Activated CD4-positive, alpha-beta T cell treated with anti-CD3 and anti-CD28 coated beads, Interleukin-2, amount 10 ng/mL, durations not matched to agents 7 days and 5 days (primary cell): ENCODE data around the gene FBXO38. TPM values are rescaled to one million over a fixed set of nuclear protein-coding genes. Genes with fewer than 3 reads are reported as not detected.

Experiments
- CTCF ChIA-PET: fragments of 350-600 bp; sonication (Branson Sonifier 250); formaldehyde crosslinking; loops from one replicate; lab custom pipeline; 2021; ENCODE audit warnings: antibody characterized with exemption; lab: Charles Lee
- POLR2A ChIA-PET: fragments of 350-600 bp; sonication (Branson Sonifier 250); formaldehyde crosslinking; loops from one replicate; lab custom pipeline; 2021; ENCODE audit warnings: antibody characterized with exemption; lab: Charles Lee
- DNase-seq: peaks from one replicate; pipeline ENCODE4 v3.0.0-alpha.2; 2020
- H3K27ac Mint-ChIP-seq: one replicate; pipeline ENCODE4 v1.8.0; 2021; ENCODE audit warnings: mild to moderate bottlenecking, moderate library complexity, mixed read lengths
- H3K27me3 Mint-ChIP-seq: one replicate; pipeline ENCODE4 v1.8.0; 2021; ENCODE audit warnings: mixed read lengths
- H3K36me3 Mint-ChIP-seq: one replicate; pipeline ENCODE4 v1.8.0; 2021; ENCODE audit warnings: low read depth, mixed read lengths
- H3K4me1 Mint-ChIP-seq: one replicate; pipeline ENCODE4 v1.8.0; 2021; ENCODE audit warnings: mixed read lengths
- H3K4me3 Mint-ChIP-seq: one replicate; pipeline ENCODE4 v1.8.0; 2021; ENCODE audit warnings: mild to moderate bottlenecking, moderate library complexity, mixed read lengths
- H3K9me3 Mint-ChIP-seq: one replicate; pipeline ENCODE4 v1.8.0; 2021; ENCODE audit warnings: mixed read lengths
- total RNA-seq, 2 experiments: library from RNA; stranded (reverse); gene quantifications; one replicate each; pipeline ENCODE4 v1.2.3, GENCODE V29; 2021

FBXO38 gene
- total RNA-seq, 2 experiments from 2014 or later = 48.5 to 53.1 TPM

DNA sequence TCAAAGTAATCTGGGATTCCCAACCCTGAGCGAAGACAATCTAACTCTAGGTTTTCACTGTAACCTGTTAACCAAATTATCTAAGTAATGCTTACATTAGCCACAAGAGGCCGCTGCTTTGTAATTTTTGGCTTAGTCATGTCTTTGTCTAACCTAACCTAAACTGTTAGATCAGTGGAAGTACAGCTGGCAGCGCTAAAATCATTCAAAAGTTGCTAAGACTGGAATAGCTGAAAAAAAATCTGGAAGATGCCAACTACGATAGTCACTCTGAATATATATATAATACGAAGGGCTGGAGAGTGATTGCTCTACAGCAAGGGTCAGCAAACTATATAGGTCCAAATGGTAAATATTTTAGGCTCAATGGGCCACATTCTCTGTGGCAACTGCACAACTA, 60.2 kb downstream of the FBXO38 start:
- CTCF ChIA-PET = interaction anchor here (0.9 to 6.2 kb wide), 5 partner anchors 12 to 287 kb away, joined by 3 to 35 read pairs (median 3); no protein-coding TSS in a partner anchor
- Mint-ChIP-seq H3K4me1 (no peaks in the 10 kb centered on the region), H3K27me3 (no peaks in the 10 kb centered on the region), H3K27ac (no peak overlapping the region), H3K4me3 (no peak overlapping the region), H3K9me3 (no peaks in the 10 kb centered on the region), H3K36me3 (peaks cover 20% of the 10 kb centered on the region)
- POLR2A ChIA-PET = no interaction called here
- DNase-seq = peak; percentile 70

GRCh38 chr5:148445578-148445977, 61.8 kb downstream of the FBXO38 start:
- H3K9me3 Mint-ChIP-seq = no peaks in the 10 kb centered on the region
- CTCF ChIA-PET = no interaction called here
- no peak overlapping the region for H3K4me3 Mint-ChIP-seq
- H3K27me3 Mint-ChIP-seq = no peaks in the 10 kb centered on the region
- POLR2A ChIA-PET = no interaction called here
- no peaks in the 10 kb centered on the region for H3K4me1 Mint-ChIP-seq
- no peak for DNase-seq
- H3K27ac Mint-ChIP-seq = no peak overlapping the region
- peaks cover 10% of the 10 kb centered on the region for H3K36me3 Mint-ChIP-seq

DNA sequence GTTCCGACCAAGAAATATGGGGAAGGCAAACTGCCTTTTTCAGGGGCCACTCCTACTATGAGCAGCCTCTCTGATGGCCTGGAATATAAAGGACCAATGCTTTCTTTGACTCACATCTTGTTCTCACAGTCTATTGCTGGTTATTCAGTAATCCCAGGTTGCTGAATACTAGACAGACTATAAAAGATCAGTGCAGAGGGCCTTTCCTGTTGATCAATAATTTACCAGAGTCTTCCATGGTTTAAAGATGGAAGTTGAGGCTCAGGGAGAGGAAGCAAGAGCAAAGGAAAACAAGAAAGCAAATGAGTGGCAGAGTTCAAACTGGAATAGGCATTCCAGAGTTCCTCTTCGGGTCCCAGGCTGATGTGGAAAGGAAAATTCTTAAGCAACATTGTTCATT, 62.9 kb downstream of the FBXO38 start:
- H3K27me3 Mint-ChIP-seq = no peaks in the 10 kb centered on the region
- H3K4me3 Mint-ChIP-seq = no peak overlapping the region
- H3K36me3 Mint-ChIP-seq = peaks cover 7% of the 10 kb centered on the region
- no peaks in the 10 kb centered on the region for H3K4me1 Mint-ChIP-seq
- no peaks in the 10 kb centered on the region for H3K9me3 Mint-ChIP-seq
- H3K27ac Mint-ChIP-seq = no peak overlapping the region
- POLR2A ChIA-PET = no interaction called here
- CTCF ChIA-PET = no interaction called here
- DNase-seq = no peak

DNA sequence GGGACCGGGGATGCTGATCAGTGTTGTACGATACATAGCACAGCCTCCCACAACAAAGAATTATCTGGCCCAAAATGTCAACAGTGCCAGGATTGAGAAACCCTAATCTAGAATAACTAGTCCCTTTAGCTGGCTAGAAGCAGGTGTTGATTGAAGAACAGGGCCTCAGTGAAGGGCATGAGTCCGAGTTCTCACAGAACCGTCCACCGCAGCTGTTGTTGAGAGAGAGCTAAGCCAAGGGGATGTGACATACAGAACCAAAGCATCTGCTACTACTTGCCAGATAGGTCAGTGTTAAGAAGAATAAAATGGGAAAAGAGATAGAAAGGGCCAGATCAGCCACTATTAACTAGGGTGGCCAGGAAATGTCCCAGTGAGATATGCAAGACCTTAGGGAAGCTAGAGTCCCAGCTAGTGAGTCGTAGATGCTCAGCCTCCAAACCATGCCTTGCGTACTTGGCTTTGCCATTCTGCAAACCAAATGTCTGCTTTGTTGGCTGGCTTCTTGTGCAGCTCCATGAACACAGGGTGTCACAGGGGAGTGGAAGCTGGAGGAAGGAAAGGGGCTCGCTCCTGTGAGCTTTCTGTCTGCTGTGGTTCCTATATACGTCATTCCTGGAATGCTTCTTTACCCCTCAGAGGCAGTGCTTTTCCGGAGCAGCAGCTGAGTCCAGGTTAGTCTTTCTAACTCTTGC, 68.9 kb downstream of the FBXO38 start:
- Mint-ChIP-seq H3K36me3 (no peaks in the 10 kb centered on the region), H3K4me1 (no peaks in the 10 kb centered on the region), H3K4me3 (no peak overlapping the region), H3K27ac (no peak overlapping the region), H3K9me3 (no peaks in the 10 kb centered on the region), H3K27me3 (no peaks in the 10 kb centered on the region)
- no peak for DNase-seq
- ChIA-PET CTCF (interaction anchor here (1.9 kb wide), 1 partner anchor 12 kb away, joined by 6 read pairs; no protein-coding TSS in a partner anchor), POLR2A (no interaction called here)

- H3K4me3 Mint-ChIP-seq = no peak overlapping the region
- H3K4me1 Mint-ChIP-seq = no peaks in the 10 kb centered on the region
- H3K27me3 Mint-ChIP-seq = peaks cover 9% of the 10 kb centered on the region
- ChIA-PET CTCF (interaction anchor here (0.6 kb wide), 1 partner anchor 821 kb away, joined by 3 read pairs; no protein-coding TSS in a partner anchor), POLR2A (no interaction called here)
- no peak for DNase-seq
- H3K36me3 Mint-ChIP-seq = no peaks in the 10 kb centered on the region
- H3K27ac Mint-ChIP-seq = no peak overlapping the region
- H3K9me3 Mint-ChIP-seq = no peaks in the 10 kb centered on the region
Measured at GRCh38 chr5:148454576-148454975, 70.8 kb downstream of the FBXO38 start.

GRCh38 chr5:148455185-148455584, 71.4 kb downstream of the FBXO38 start:
- Mint-ChIP-seq H3K4me1 (no peaks in the 10 kb centered on the region), H3K27ac (no peak overlapping the region), H3K36me3 (no peaks in the 10 kb centered on the region), H3K4me3 (no peak overlapping the region), H3K9me3 (no peaks in the 10 kb centered on the region), H3K27me3 (peaks cover 15% of the 10 kb centered on the region)
- ChIA-PET POLR2A (no interaction called here), CTCF (no interaction called here)
- DNase-seq = no peak

- Mint-ChIP-seq H3K4me1 (no peaks in the 10 kb centered on the region), H3K27me3 (peaks cover 24% of the 10 kb centered on the region), H3K36me3 (no peaks in the 10 kb centered on the region), H3K4me3 (no peak overlapping the region), H3K9me3 (no peaks in the 10 kb centered on the region), H3K27ac (no peak overlapping the region)
- DNase-seq = no peak
- ChIA-PET CTCF (no interaction called here), POLR2A (no interaction called here)
Measured at GRCh38 chr5:148457183-148457620, 73.4 kb downstream of the FBXO38 start.

DNA sequence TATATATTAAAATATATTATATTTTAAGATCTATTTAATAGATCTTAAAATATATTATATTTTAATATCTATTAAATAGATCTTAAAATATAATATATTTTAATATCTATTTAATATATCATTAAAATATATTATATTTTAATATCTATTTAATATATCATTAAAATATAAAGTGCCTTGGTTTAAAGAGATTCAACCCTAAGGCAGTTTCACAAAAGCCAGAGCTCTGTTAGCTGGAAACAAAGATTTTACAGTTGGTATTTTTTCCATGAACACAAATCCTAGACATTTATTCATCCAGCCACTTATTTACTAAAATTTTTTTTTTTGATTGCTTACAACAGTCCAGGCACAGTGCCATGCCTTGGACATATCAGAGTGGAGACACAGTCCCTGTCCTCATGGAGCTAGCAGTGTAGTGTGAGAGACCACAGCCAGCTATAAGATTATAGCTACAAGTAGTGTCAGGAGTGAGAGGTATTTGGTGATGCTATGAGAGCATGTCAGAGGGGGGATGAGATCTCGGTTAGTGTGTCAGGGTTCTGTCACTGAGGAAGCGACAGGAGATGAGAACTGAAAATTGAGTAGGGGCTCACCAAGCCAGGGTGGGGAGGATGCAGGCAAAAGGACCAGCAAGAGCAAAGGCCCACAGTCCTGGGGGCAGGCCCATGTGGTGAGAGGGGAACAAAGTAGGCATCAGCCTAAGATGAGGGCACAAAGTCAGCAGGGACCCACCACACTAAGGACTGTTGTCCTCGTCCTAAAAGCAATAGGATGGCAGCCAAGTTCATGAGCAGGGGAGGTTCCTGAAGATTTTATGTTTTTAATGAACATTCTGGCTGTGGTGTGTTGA, 74.5 kb downstream of the FBXO38 start:
- CTCF ChIA-PET = no interaction called here
- Mint-ChIP-seq H3K27me3 (peaks cover 24% of the 10 kb centered on the region), H3K36me3 (no peaks in the 10 kb centered on the region), H3K27ac (no peak overlapping the region), H3K4me3 (no peak overlapping the region), H3K4me1 (no peaks in the 10 kb centered on the region), H3K9me3 (no peaks in the 10 kb centered on the region)
- POLR2A ChIA-PET = no interaction called here
- no peak for DNase-seq

DNA sequence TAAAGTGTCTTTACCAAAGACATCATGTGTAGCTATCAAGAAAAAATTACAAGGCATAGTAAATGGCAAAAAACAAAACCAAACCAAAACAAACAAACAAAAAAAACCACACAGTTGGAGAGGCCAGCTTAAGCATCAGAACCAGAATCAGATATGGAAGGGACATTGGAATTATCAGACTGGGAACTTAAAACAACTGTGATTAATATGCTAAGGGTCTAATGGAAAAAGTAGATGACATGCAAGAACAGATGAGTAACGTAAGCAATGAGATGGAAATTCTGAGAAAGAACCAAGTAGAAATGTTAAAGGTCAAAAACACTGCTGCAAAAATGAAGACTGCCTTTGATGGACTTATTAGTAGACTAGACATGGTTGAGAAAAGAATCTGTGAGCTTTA, 75.9 kb downstream of the FBXO38 start:
- DNase-seq = no peak
- H3K9me3 Mint-ChIP-seq = no peaks in the 10 kb centered on the region
- no peak overlapping the region for H3K27ac Mint-ChIP-seq
- no peak overlapping the region for H3K4me3 Mint-ChIP-seq
- no peaks in the 10 kb centered on the region for H3K4me1 Mint-ChIP-seq
- no peaks in the 10 kb centered on the region for H3K36me3 Mint-ChIP-seq
- ChIA-PET CTCF (no interaction called here), POLR2A (no interaction called here)
- peaks cover 28% of the 10 kb centered on the region for H3K27me3 Mint-ChIP-seq

GRCh38 chr5:148465381-148466235, 81.8 kb downstream of the FBXO38 start:
- peaks cover 18% of the 10 kb centered on the region for H3K27me3 Mint-ChIP-seq
- POLR2A ChIA-PET = no interaction called here
- no peaks in the 10 kb centered on the region for H3K36me3 Mint-ChIP-seq
- no peak overlapping the region for H3K4me3 Mint-ChIP-seq
- DNase-seq = no peak
- H3K4me1 Mint-ChIP-seq = no peaks in the 10 kb centered on the region
- H3K27ac Mint-ChIP-seq = no peak overlapping the region
- CTCF ChIA-PET = no interaction called here
- H3K9me3 Mint-ChIP-seq = no peaks in the 10 kb centered on the region

GRCh38 chr5:148466236-148466580, 82.5 kb downstream of the FBXO38 start:
- Mint-ChIP-seq H3K4me1 (no peaks in the 10 kb centered on the region), H3K27ac (no peak overlapping the region), H3K9me3 (no peaks in the 10 kb centered on the region), H3K36me3 (no peaks in the 10 kb centered on the region), H3K27me3 (peaks cover 18% of the 10 kb centered on the region), H3K4me3 (no peak overlapping the region)
- no peak for DNase-seq
- ChIA-PET CTCF (no interaction called here), POLR2A (no interaction called here)

GRCh38 chr5:148467958-148468357, 84.2 kb downstream of the FBXO38 start:
- H3K9me3 Mint-ChIP-seq = no peaks in the 10 kb centered on the region
- H3K4me1 Mint-ChIP-seq = no peaks in the 10 kb centered on the region
- DNase-seq = no peak
- H3K27me3 Mint-ChIP-seq = peaks cover 13% of the 10 kb centered on the region
- no peak overlapping the region for H3K4me3 Mint-ChIP-seq
- no peak overlapping the region for H3K27ac Mint-ChIP-seq
- ChIA-PET POLR2A (no interaction called here), CTCF (no interaction called here)
- H3K36me3 Mint-ChIP-seq = no peaks in the 10 kb centered on the region
